ENCODE measurements around the gene CALR3. TPM values are rescaled to one million over a fixed set of nuclear protein-coding genes. Genes with fewer than 3 reads are reported as not detected.

Gene CALR3
- total and polyA plus RNA-seq, 2 of the 13 experiments (the other 11 are each of a cell fraction or from before 2014, with no cell fraction given), result not detected

GRCh38 chr19:16542045-16542909, 46.3 kb upstream of the CALR3 start, which contains the start of gene CHERP (continued):
- 0 out of 2 replicates have a peak, but pooled peaks have one; percentile 45 for TF ChIP-seq ZNF598 (CRISPR knock-in tag; IDR thresholded peaks at IDR 0.05; ENCODE audit: borderline replicate concordance)
- TF ChIP-seq RXRB (CRISPR knock-in tag; IDR thresholded peaks at IDR 0.05; ENCODE audit: borderline replicate concordance), result peak; percentile 52; the same call in 1 of the 2 replicates
- peak; percentile 79 for TF ChIP-seq ZBTB14 (CRISPR knock-in tag; IDR thresholded peaks at IDR 0.05)
- peak; percentile 97 for TF ChIP-seq TARDBP (CRISPR knock-in tag; IDR thresholded peaks at IDR 0.05)
- TF ChIP-seq LRRFIP1 (CRISPR knock-in tag; conservative IDR thresholded peaks at IDR 0.05), result no peak
- TF ChIP-seq ZNF569 (CRISPR knock-in tag; IDR thresholded peaks at IDR 0.05; ENCODE audit: borderline replicate concordance), result no peak
- TF ChIP-seq ZNF451 (CRISPR knock-in tag; IDR thresholded peaks at IDR 0.05), result 0 out of 2 replicates have a peak, but pooled peaks have one; percentile 30
- no peak for TF ChIP-seq RFXAP (CRISPR knock-in tag; IDR thresholded peaks at IDR 0.05; ENCODE audit: borderline replicate concordance)
- no peak for TF ChIP-seq HNF1A (IDR thresholded peaks at IDR 0.05; ENCODE audit: low read depth)
- peak; percentile 63; the same call in 1 of the 2 replicates for TF ChIP-seq HNF1A (CRISPR knock-in tag; IDR thresholded peaks at IDR 0.05; ENCODE audit: borderline replicate concordance)
- peak; percentile 70; the same call in 1 of the 2 replicates for TF ChIP-seq ZNF101 (CRISPR knock-in tag; IDR thresholded peaks at IDR 0.05; ENCODE audit: borderline replicate concordance, low read depth)
- peak; percentile 11; the same call in 1 of the 2 replicates for TF ChIP-seq ZNF44 (CRISPR knock-in tag; IDR thresholded peaks at IDR 0.05)
- no peak; the same call in 1 of the 2 replicates for TF ChIP-seq MEIS2 (CRISPR knock-in tag; IDR thresholded peaks at IDR 0.05)
- peak; percentile 54; the same call in 1 of the 2 replicates for TF ChIP-seq ZNF350 (CRISPR knock-in tag; IDR thresholded peaks at IDR 0.05; ENCODE audit: borderline replicate concordance, low read depth)
- peak; percentile 62; the same call in 1 of the 2 replicates for TF ChIP-seq ATF7-NPFF (CRISPR knock-in tag; IDR thresholded peaks at IDR 0.05; ENCODE audit: low read depth)
- TF ChIP-seq SNAI1 (CRISPR knock-in tag; IDR thresholded peaks at IDR 0.05; ENCODE audit: borderline replicate concordance), result peak; percentile 53; the same call in 1 of the 2 replicates
- peak; percentile 42; the same call in 1 of the 2 replicates for TF ChIP-seq ZXDC (CRISPR knock-in tag; IDR thresholded peaks at IDR 0.05)
